ES-I3 (cell line): ENCODE measurements around the gene FREY1.

Experiments used
- H3K36me3 ChIP-seq: 2 replicates; pipeline ENCODE4 v1.6.1; 2013; ENCODE audit warnings: mild to moderate bottlenecking, low read length, control low read depth, moderate library complexity; ENCODE audit not compliant: insufficient read depth
- H3K4me1 ChIP-seq: 2 replicates; pipeline ENCODE4 v1.6.1; 2013; ENCODE audit warnings: mild to moderate bottlenecking, control low read depth, low read length; ENCODE audit not compliant: insufficient read depth
- H3K9ac ChIP-seq: 2 replicates; pipeline ENCODE4 v1.6.1; 2013; ENCODE audit warnings: low read depth, mild to moderate bottlenecking, low read length, moderate library complexity
- H3K9me3 ChIP-seq: 2 replicates; pipeline ENCODE4 v1.6.1; 2013; ENCODE audit warnings: mild to moderate bottlenecking, low read length, moderate library complexity; ENCODE audit not compliant: control insufficient read depth, insufficient read depth

The FREY1 gene

GRCh38 chr11:45906965-45907611 is at the start of gene FREY1:
TSS of gene FREY1 (minus strand) at chr11:45907271. CDS start at chr11:45907245, 26 bp downstream.
- Histone ChIP-seq H3K9ac (no peak within 1 kb of the TSS), H3K36me3 (no peaks in the 10 kb centered on the region), H3K4me1 (peaks cover 4% of the 10 kb centered on the region; the same call in 1 of the 2 replicates), H3K9me3 (no peaks in the 10 kb centered on the region)

- H3K36me3 ChIP-seq = peaks cover 4% of the 10 kb centered on the region; the same call in 1 of the 2 replicates
- H3K9me3 ChIP-seq = no peaks in the 10 kb centered on the region
- H3K9ac ChIP-seq = no peak overlapping the region
- no peaks in the 10 kb centered on the region for H3K4me1 ChIP-seq
Measured at GRCh38 chr11:45949992-45950407, 42.9 kb upstream of the FREY1 start.

- Histone ChIP-seq H3K4me1 (no peaks in the 10 kb centered on the region), H3K9me3 (no peaks in the 10 kb centered on the region), H3K9ac (no peak overlapping the region), H3K36me3 (peaks cover 4% of the 10 kb centered on the region; the same call in 1 of the 2 replicates)
Measured at GRCh38 chr11:45948356-45948755, 41.3 kb upstream of the FREY1 start.

- no peaks in the 10 kb centered on the region for H3K9me3 ChIP-seq
Measured at GRCh38 chr11:45947885-45948284, 40.8 kb upstream of the FREY1 start.

GRCh38 chr11:45945397-45945999 is 38.4 kb upstream of the FREY1 start:
- Histone ChIP-seq H3K36me3 (peaks cover 4% of the 10 kb centered on the region; the same call in 1 of the 2 replicates), H3K9me3 (no peaks in the 10 kb centered on the region), H3K9ac (no peak overlapping the region), H3K4me1 (no peaks in the 10 kb centered on the region)

More at GRCh38 chr11:45947885-45948284, 40.8 kb upstream of the FREY1 start:
- peaks cover 4% of the 10 kb centered on the region; the same call in 1 of the 2 replicates for H3K36me3 ChIP-seq
- H3K4me1 ChIP-seq = no peaks in the 10 kb centered on the region
- H3K9ac ChIP-seq = no peak overlapping the region

- Histone ChIP-seq H3K9ac (no peak overlapping the region), H3K9me3 (no peaks in the 10 kb centered on the region), H3K36me3 (no peaks in the 10 kb centered on the region), H3K4me1 (peaks cover 5% of the 10 kb centered on the region; the same call in 1 of the 2 replicates)
Measured at GRCh38 chr11:45942381-45942780, 35.3 kb upstream of the FREY1 start.

- Histone ChIP-seq H3K4me1 (peaks cover 5% of the 10 kb centered on the region; the same call in 1 of the 2 replicates), H3K9ac (no peak overlapping the region), H3K9me3 (no peaks in the 10 kb centered on the region), H3K36me3 (peaks cover 3% of the 10 kb centered on the region; the same call in 1 of the 2 replicates)
Measured at GRCh38 chr11:45941285-45941684, 34.2 kb upstream of the FREY1 start.

- Histone ChIP-seq H3K4me1 (peaks cover 5% of the 10 kb centered on the region; the same call in 1 of the 2 replicates), H3K9me3 (no peaks in the 10 kb centered on the region), H3K36me3 (peaks cover 8% of the 10 kb centered on the region; the same call in 1 of the 2 replicates), H3K9ac (no peak overlapping the region)
Measured at GRCh38 chr11:45939836-45940235, 32.8 kb upstream of the FREY1 start.

GRCh38 chr11:45937916-45938315 is 30.8 kb upstream of the FREY1 start:
- Histone ChIP-seq H3K9ac (no peak overlapping the region), H3K9me3 (no peaks in the 10 kb centered on the region), H3K4me1 (peaks cover 5% of the 10 kb centered on the region; the same call in 1 of the 2 replicates), H3K36me3 (peaks cover 8% of the 10 kb centered on the region; the same call in 1 of the 2 replicates)

- no peaks in the 10 kb centered on the region for H3K9me3 ChIP-seq
- H3K36me3 ChIP-seq = peaks cover 8% of the 10 kb centered on the region; the same call in 1 of the 2 replicates
- no peak overlapping the region for H3K9ac ChIP-seq
- H3K4me1 ChIP-seq = peaks cover 5% of the 10 kb centered on the region; the same call in 1 of the 2 replicates
Measured at GRCh38 chr11:45936511-45937054, 29.5 kb upstream of the FREY1 start.

GRCh38 chr11:45935349-45936064 is 28.4 kb upstream of the FREY1 start:
- Histone ChIP-seq H3K9me3 (no peaks in the 10 kb centered on the region), H3K9ac (no peak overlapping the region), H3K4me1 (peaks cover 5% of the 10 kb centered on the region; the same call in 1 of the 2 replicates), H3K36me3 (peaks cover 8% of the 10 kb centered on the region; the same call in 1 of the 2 replicates)

GRCh38 chr11:45934580-45935318 is 27.7 kb upstream of the FREY1 start:
- H3K36me3 ChIP-seq = peaks cover 8% of the 10 kb centered on the region; the same call in 1 of the 2 replicates
- peaks cover 5% of the 10 kb centered on the region; the same call in 1 of the 2 replicates for H3K4me1 ChIP-seq
- no peak overlapping the region for H3K9ac ChIP-seq
- H3K9me3 ChIP-seq = no peaks in the 10 kb centered on the region

- Histone ChIP-seq H3K36me3 (peaks cover 8% of the 10 kb centered on the region; the same call in 1 of the 2 replicates), H3K9ac (no peak overlapping the region), H3K4me1 (peaks cover 5% of the 10 kb centered on the region; the same call in 1 of the 2 replicates), H3K9me3 (no peaks in the 10 kb centered on the region)
Measured at GRCh38 chr11:45933846-45934579, 26.9 kb upstream of the FREY1 start.
